ENCODE results near the gene MRFAP1.

- TF ChIP-seq CTCF (IDR thresholded peaks at IDR 0.05), result no peak
- TF ChIP-seq POLR2A (IDR thresholded peaks at IDR 0.05), result no peak
- no peak for TF ChIP-seq EP300 (IDR thresholded peaks at IDR 0.05)
- TF ChIP-seq POLR2AphosphoS5 (IDR thresholded peaks at IDR 0.05), result no peak
Measured at GRCh38 chr4:6627832-6628231, 12.7 kb upstream of the MRFAP1 start.
